ENCODE measurements around the gene PLCD4.

Gene PLCD4

DNA sequence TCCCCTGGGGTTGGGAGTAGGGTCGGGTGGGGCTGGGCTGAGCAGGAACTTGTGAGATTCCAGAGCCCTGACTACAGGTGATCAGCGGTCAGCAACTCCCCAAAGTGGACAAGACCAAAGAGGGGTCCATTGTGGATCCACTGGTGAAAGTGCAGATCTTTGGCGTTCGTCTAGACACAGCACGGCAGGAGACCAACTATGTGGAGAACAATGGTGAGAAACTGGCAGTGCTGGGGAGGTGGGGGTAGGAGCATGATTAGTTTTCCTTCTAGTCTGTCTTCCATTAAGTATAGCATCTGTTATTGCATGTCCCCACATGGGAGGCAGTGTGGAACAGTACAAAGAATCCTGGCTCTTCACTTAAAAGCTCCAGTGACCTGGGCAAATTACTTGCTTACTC is 28.0 kb downstream of the PLCD4 start:
- DNase-seq (ENCODE audit: low read depth): no peak
- TF ChIP-seq, protein P1, sequence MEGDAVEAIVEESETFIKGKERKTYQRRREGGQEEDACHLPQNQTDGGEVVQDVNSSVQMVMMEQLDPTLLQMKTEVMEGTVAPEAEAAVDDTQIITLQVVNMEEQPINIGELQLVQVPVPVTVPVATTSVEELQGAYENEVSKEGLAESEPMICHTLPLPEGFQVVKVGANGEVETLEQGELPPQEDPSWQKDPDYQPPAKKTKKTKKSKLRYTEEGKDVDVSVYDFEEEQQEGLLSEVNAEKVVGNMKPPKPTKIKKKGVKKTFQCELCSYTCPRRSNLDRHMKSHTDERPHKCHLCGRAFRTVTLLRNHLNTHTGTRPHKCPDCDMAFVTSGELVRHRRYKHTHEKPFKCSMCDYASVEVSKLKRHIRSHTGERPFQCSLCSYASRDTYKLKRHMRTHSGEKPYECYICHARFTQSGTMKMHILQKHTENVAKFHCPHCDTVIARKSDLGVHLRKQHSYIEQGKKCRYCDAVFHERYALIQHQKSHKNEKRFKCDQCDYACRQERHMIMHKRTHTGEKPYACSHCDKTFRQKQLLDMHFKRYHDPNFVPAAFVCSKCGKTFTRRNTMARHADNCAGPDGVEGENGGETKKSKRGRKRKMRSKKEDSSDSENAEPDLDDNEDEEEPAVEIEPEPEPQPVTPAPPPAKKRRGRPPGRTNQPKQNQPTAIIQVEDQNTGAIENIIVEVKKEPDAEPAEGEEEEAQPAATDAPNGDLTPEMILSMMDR (conservative IDR thresholded peaks at IDR 0.05; ENCODE audit: low read length): no peak
- no peak overlapping the region for H3K4me3 ChIP-seq (ENCODE audit: low read length)

DNA sequence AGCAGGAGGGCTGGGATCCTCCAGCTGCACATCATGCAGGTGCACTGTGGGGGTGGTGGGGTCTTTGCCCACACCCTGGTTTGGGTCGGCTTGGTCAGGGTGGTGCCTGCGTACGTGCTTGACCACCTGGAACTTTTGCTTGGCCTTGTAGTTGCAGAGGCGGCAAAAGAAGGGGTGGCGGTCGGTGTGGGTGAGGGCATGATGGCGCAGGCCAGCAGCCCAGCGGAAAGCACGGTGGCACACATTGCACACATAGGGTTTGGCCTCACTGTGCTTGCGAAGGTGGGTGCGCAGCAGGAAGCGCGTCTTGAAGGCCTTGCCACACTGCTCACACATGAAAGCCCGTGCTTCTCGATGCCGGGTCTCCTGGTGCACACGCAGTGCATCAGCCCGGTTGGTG is 30.7 kb downstream of the PLCD4 start:
- no peak for DNase-seq (ENCODE audit: low read depth)
- TF ChIP-seq, protein P1 (conservative IDR thresholded peaks at IDR 0.05; ENCODE audit: low read length): no peak
- no peak overlapping the region for H3K4me3 ChIP-seq (ENCODE audit: low read length)

DNA sequence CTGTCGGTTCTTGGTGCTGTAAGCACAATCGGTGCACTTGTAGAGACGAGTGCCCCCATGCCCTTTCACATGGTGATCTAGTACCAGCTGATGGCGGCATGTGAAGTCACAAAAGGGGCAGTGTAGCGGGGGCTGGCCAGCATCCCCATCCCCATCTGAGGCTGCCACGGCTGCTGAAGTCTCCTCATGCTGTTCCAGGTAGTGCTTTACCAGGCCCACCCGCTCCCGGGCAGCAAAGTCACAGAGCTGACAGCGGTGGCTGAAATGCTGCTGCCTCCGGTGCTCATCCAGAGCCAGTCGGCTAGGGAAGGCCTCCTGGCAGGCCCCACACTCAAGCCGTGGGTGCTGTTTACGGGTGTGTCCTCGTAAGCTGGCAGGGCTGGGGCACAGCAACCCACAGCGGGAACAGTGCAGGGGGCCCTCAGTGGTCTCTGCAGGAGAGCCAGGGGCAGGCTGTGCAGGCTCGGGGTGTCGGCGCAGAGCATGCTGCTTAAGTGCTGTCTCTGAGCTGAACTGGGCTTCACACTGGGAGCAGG is 34.5 kb downstream of the PLCD4 start:
- TF ChIP-seq, protein P1 (conservative IDR thresholded peaks at IDR 0.05; ENCODE audit: low read length): no peak
- no peak for DNase-seq (ENCODE audit: low read depth)

DNA sequence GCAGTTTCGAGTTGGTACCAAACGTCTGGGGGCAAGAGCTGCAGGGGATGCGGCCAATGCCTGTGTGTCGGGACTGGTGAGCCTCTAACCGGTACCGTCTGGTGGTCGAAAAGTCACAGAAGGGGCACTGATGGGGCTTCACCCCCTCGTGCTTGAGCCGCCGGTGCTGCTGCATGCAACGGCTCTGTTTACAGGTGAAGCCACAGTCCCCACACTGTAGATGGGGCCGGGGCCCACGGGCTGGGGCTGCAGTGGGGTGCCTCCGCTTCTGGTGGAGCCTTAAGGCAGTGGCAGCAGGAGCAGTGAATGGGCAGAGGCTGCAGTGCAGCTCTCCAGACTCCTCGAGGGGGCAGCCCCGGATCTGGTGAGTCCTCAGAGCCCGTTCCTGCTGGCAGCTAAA is 35.1 kb downstream of the PLCD4 start:
- no peak overlapping the region for H3K4me3 ChIP-seq (ENCODE audit: low read length)
- DNase-seq (ENCODE audit: low read depth): no peak
- TF ChIP-seq, protein P1 (conservative IDR thresholded peaks at IDR 0.05; ENCODE audit: low read length): no peak

More for the DNA sequence above, 34.5 kb downstream of the PLCD4 start:
- H3K4me3 ChIP-seq (ENCODE audit: low read length): no peak overlapping the region

DNA sequence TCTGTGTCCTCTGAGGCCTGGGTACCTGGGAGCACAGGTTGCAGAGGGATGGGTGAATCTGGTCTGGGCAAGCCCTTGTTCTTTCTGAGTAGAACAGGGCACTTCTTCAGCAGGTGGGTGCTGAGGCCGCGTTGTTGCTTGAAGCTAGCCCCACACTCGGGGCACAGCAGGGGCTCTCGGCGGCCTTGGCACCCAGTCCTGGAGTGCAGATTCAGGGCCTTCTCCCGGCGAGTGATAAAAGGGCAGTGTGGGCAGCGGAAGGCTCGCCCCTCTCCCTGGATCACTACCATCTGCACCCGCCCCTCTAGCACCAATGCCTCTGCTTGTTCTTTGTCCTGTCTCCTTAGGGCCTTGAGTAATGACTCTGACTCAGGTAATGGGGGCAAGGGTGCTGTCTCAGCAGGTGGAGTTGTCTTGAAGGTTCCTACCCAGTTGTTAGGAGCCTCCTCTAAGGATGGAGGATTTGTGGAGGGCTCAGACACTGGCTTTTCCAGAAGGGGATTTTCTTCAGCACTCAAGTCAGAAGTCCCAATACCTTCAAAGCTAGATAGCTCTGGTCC is 36.1 kb downstream of the PLCD4 start:
- TF ChIP-seq, protein P1 (conservative IDR thresholded peaks at IDR 0.05; ENCODE audit: low read length): no peak

DNA sequence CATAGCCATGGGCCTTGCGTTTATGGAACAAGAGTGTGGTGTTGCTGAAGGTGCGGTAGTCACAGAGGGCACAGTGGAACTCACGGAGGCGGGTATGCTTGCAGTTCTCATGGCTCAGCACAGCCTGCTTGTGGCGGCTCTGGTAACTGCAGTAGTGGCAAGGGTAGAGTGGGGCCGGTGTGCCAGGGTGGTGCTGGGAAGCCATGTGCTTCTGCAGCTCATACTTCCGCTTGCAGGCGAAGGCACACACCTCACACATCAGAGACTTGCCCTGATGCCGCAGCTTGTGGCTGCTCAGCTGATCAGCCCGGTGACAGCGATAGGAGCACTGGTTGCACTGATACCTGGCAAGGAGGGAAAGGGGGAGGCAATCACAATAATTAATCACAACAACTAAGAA is 37.0 kb downstream of the PLCD4 start:
- no peak for DNase-seq (ENCODE audit: low read depth)

More for the DNA sequence above, 36.1 kb downstream of the PLCD4 start:
- DNase-seq (ENCODE audit: low read depth): no peak
- H3K4me3 ChIP-seq (ENCODE audit: low read length): no peak overlapping the region

DNA sequence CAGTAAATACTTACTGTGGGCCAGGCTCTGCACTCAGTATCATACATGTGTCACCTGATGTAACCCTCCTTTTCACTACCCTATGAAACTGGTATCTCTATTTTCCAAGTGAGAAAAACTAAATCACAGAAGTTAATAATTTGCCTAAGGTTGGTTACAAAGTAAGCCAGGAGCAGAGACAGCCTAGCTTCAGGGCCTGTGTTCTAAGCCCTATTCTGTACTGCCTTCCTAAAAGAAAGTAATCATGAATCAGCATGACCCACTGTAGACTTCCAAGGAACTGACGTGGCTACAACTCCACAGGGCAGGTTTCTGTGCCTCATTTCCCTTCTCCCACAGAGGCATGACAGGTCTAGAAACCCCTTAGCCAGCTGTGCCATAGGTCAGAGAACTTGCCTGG is 37.4 kb downstream of the PLCD4 start:
- H3K4me3 ChIP-seq (ENCODE audit: low read length): no peak overlapping the region
- peak; percentile 36 for DNase-seq (ENCODE audit: low read depth)
- TF ChIP-seq, protein P1 (conservative IDR thresholded peaks at IDR 0.05; ENCODE audit: low read length): no peak

More for the DNA sequence above, 37.0 kb downstream of the PLCD4 start:
- H3K4me3 ChIP-seq (ENCODE audit: low read length): no peak overlapping the region
- TF ChIP-seq, protein P1 (conservative IDR thresholded peaks at IDR 0.05; ENCODE audit: low read length): no peak
